K562 (cell line): ENCODE results near the gene AFM.

Experiments used
- HDGF ChIP-seq: fragments of 450-650 bp; IDR thresholded peaks from 2 replicates; pipeline ENCODE4 v1.6.1; 2016
- SRSF3 ChIP-seq: fragments of 200-400 bp; formaldehyde crosslinking; IDR thresholded peaks from 2 replicates; pipeline ENCODE4 v1.6.1; 2016; ENCODE audit warnings: mild to moderate bottlenecking, low read length, moderate library complexity; ENCODE audit not compliant: insufficient read depth
- TF ChIP-seq, protein P1 (sequence below), 3 experiments: IDR thresholded peaks in 2 of 3; conservative IDR thresholded peaks in 1 of 3; 2 replicates each; pipeline ENCODE4 v1.5.1; 2011 to 2012; ENCODE audit warnings: low read length in 3 of 3, mild to moderate bottlenecking in 3 of 3, control low read depth in 2 of 3, improper control_type of control experiment in 1 of 3, inconsistent platforms in 1 of 3, low read depth in 1 of 3, mixed read lengths in 1 of 3, moderate library complexity in 1 of 3; ENCODE audit not compliant: insufficient read depth in 2 of 3

DNA sequence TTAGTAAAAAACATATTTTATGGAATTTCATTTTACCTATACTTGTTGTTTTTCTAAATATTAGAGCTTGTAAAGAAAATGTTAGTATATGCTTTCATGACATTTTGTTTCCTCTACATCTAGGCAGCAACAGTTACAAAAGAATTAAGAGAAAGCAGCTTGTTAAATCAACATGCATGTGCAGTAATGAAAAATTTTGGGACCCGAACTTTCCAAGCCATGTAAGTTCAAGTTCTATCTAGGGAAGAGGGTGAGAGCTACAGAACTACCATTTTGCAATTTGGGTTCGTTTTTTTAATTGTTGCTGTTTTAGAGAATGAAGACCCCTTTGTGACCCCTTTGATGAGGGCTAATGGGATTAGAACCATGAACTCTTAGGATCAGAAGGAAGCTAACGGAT lies 38.3 kb upstream of the AFM start:
- TF ChIP-seq SRSF3 (no peak), HDGF (no peak)
- TF ChIP-seq, protein P1, sequence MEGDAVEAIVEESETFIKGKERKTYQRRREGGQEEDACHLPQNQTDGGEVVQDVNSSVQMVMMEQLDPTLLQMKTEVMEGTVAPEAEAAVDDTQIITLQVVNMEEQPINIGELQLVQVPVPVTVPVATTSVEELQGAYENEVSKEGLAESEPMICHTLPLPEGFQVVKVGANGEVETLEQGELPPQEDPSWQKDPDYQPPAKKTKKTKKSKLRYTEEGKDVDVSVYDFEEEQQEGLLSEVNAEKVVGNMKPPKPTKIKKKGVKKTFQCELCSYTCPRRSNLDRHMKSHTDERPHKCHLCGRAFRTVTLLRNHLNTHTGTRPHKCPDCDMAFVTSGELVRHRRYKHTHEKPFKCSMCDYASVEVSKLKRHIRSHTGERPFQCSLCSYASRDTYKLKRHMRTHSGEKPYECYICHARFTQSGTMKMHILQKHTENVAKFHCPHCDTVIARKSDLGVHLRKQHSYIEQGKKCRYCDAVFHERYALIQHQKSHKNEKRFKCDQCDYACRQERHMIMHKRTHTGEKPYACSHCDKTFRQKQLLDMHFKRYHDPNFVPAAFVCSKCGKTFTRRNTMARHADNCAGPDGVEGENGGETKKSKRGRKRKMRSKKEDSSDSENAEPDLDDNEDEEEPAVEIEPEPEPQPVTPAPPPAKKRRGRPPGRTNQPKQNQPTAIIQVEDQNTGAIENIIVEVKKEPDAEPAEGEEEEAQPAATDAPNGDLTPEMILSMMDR (IDR thresholded peaks at IDR 0.05 in 2 of 3, conservative IDR thresholded peaks at IDR 0.05 in 1 of 3; ENCODE audit: insufficient read depth in 2 of 3, low read depth in 1 of 3, low read length in 3 of 3), result no peak
